ENCODE measurements around the gene RBMS1.

- TF ChIP-seq BHLHE40 (IDR thresholded peaks at IDR 0.05; ENCODE audit: low read depth, low read length) (no peak), USF2 (IDR thresholded peaks at IDR 0.05; ENCODE audit: low read depth, low read length) (no peak), CHD1 (IDR thresholded peaks at IDR 0.05; ENCODE audit: low read depth, low read length) (no peak), RAD21 (IDR thresholded peaks at IDR 0.05; ENCODE audit: low read length) (no peak)
- TF ChIP-seq, protein P1, sequence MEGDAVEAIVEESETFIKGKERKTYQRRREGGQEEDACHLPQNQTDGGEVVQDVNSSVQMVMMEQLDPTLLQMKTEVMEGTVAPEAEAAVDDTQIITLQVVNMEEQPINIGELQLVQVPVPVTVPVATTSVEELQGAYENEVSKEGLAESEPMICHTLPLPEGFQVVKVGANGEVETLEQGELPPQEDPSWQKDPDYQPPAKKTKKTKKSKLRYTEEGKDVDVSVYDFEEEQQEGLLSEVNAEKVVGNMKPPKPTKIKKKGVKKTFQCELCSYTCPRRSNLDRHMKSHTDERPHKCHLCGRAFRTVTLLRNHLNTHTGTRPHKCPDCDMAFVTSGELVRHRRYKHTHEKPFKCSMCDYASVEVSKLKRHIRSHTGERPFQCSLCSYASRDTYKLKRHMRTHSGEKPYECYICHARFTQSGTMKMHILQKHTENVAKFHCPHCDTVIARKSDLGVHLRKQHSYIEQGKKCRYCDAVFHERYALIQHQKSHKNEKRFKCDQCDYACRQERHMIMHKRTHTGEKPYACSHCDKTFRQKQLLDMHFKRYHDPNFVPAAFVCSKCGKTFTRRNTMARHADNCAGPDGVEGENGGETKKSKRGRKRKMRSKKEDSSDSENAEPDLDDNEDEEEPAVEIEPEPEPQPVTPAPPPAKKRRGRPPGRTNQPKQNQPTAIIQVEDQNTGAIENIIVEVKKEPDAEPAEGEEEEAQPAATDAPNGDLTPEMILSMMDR (conservative IDR thresholded peaks at IDR 0.05; ENCODE audit: low read depth, low read length), result no peak
Observed at GRCh38 chr2:160245614-160246155, 247.9 kb downstream of the RBMS1 start.

Data from IMR-90 (cell line).